Suprapubic skin (tissue), 4 donors: ENCODE results near the gene SNAPIN. TPM values are rescaled to one million over a fixed set of nuclear protein-coding genes. Genes with fewer than 3 reads are reported as not detected.
A peak's percentile ranks its signal among the peaks of the same experiment; 100 is the strongest.

Experiments used
- DNase-seq, 2 donors: peaks; one replicate each; pipeline ENCODE4 v3.0.0-alpha.2; 2019; ENCODE audit warnings: low spot score in 2 of 2
- H3K27ac ChIP-seq: fragments of 200-600 bp; sonication (generic); one replicate; pipeline ENCODE4 v1.5.1; 2019
- H3K27me3 ChIP-seq: fragments of 200-600 bp; sonication (generic); one replicate; pipeline ENCODE4 v1.5.1; 2019
- H3K36me3 ChIP-seq: fragments of 200-600 bp; sonication (generic); one replicate; pipeline ENCODE4 v1.5.1; 2019
- H3K4me1 ChIP-seq: fragments of 200-600 bp; sonication (generic); one replicate; pipeline ENCODE4 v1.5.1; 2019
- H3K4me3 ChIP-seq: fragments of 200-600 bp; sonication (generic); one replicate; pipeline ENCODE4 v1.5.1; 2019; ENCODE audit warnings: mild to moderate bottlenecking
- H3K9me3 ChIP-seq: fragments of 200-600 bp; sonication (generic); one replicate; pipeline ENCODE4 v1.5.1; 2019
- CTCF ChIP-seq, 2 donors: fragments of 200-600 bp in 1 of 2; fragments of 450-650 bp in 1 of 2; sonication (generic) in 1 of 2; IDR thresholded peaks; one replicate each; pipeline ENCODE4 v1.5.1; 2016 to 2019; ENCODE audit warnings: antibody characterized with exemption in 2 of 2, mild to moderate bottlenecking in 1 of 2, moderate library complexity in 1 of 2
- EP300 ChIP-seq: sonication (generic); formaldehyde crosslinking; IDR thresholded peaks from one replicate; pipeline ENCODE4 v1.6.1; 2017; ENCODE audit warnings: antibody characterized with exemption
- POLR2A ChIP-seq, 2 donors: fragments of 450-650 bp; IDR thresholded peaks; one replicate each; pipeline ENCODE4 v1.6.1; 2017; ENCODE audit warnings: antibody characterized with exemption in 2 of 2, mild to moderate bottlenecking in 2 of 2, moderate library complexity in 2 of 2
- POLR2AphosphoS5 ChIP-seq, 3 donors: sonication (generic); formaldehyde crosslinking; IDR thresholded peaks; one replicate each; pipeline ENCODE4 v1.6.1; 2017; ENCODE audit warnings: antibody characterized with exemption in 3 of 3
- WGBS: methylation state at CpG from one replicate; pipeline ENCODE4 v1.1.5; 2018; 5-methylcytosine and 5-hydroxymethylcytosine counted together
- total RNA-seq, 4 donors: library from RNA; depleted of rRNA; stranded (reverse); fragments of >200 nt; gene quantifications; one replicate each; pipeline ENCODE4 v1.1.0, GENCODE V29; 2016

The SNAPIN gene
- total RNA-seq, 4 donors from 2014 or later, result 33.6 to 41.1 (median 35.6) TPM

DNA sequence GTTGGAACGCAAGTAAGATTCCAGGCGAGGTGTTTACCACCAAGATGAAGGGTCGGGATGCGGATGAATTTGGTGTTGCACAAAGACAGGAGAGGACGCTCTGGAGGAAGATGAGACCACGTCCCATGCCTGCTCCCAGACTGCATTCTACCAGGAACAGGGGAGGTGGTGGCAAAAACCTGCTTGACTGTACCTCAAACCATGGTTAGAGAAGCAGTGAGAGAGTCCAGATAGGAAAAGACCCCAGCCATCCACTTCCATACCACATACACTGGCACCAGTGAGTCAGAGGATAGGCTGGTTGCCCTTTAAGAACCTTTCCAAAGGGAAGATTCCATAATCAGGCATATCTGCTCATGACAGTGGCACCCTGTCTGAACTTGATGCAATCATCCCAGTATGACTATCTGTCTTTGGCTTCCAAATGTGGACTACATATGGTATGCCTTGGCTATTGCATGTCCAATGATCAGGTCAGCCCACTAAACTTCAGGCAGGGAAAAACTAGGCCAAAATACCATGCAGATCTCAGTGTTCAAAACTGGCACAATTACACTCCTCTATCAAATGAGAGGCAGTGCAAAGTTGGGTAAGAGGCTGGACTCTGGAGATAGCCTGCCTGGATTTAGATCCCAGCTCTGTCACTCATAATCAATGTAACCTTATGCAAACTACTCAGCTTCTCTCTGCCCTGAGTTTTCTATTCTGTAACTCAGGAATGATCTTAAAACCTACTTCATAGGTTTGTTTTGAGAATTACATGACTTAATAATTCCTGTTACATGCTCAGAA, 40.6 kb downstream of the SNAPIN start:
- 71% methylated on average over 6 of the region's 6 CpGs for WGBS
- TF ChIP-seq POLR2AphosphoS5 (IDR thresholded peaks at IDR 0.05) (peak in 1 of 3 donors; percentile 87), POLR2A (IDR thresholded peaks at IDR 0.05) (no peak), CTCF (IDR thresholded peaks at IDR 0.05) (no peak), EP300 (no peak)
- H3K27ac ChIP-seq, result peak overlapping the region; percentile 88

DNA sequence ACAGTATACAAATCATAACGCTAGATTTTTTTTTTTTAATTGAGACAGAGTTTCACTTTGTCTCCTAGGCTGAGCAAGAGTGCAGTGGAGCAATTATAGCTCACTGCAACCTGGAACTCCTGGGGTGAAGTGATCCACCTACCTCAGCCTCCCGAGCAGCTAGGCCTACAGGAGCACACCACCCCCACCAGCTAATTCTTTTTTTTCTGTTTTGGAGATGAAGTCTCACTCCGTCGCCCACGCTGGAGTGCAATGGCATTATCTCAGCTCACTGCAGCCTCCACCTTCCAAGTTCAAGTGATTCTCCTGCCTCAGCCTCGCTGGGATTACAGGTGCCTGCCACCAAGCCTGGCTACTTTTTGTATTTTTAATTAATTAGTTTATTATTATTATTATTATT, 41.3 kb downstream of the SNAPIN start:
- 86% methylated on average over 6 of the region's 6 CpGs for WGBS
- H3K27ac ChIP-seq, result peak overlapping the region; percentile 5
- TF ChIP-seq POLR2A (IDR thresholded peaks at IDR 0.05) (no peak), EP300 (no peak), CTCF (IDR thresholded peaks at IDR 0.05) (no peak), POLR2AphosphoS5 (IDR thresholded peaks at IDR 0.05) (no peak)

More for the DNA sequence above, 40.6 kb downstream of the SNAPIN start:
- H3K4me3 ChIP-seq, result no peak overlapping the region
- DNase-seq, result no peak
- no peaks in the 10 kb centered on the region for H3K27me3 ChIP-seq
- no peaks in the 10 kb centered on the region for H3K36me3 ChIP-seq
- no peaks in the 10 kb centered on the region for H3K9me3 ChIP-seq
- peaks cover 28% of the 10 kb centered on the region for H3K4me1 ChIP-seq

DNA sequence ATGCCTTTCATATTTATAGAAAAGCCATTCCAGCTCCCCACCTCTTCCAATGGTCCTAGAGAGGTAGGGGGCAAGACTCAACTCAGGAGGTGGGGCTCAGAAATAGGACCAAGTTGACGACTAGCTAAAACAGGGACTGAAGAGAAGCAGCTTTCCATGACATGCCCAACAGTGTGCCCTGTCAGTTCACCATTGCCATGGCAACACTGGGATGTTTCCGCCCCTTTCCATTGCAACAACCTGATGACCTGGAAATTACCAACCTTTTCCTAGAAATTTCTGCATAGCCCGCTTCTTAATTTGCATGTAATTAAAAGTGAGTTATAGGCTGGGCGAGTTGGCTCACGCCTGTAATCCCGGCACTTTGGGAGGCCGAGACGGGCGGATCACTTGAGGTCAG, 47.0 kb downstream of the SNAPIN start:
- Histone ChIP-seq H3K9me3 (no peaks in the 10 kb centered on the region), H3K4me3 (no peak overlapping the region), H3K27me3 (no peaks in the 10 kb centered on the region), H3K36me3 (no peaks in the 10 kb centered on the region), H3K27ac (no peak overlapping the region), H3K4me1 (no peaks in the 10 kb centered on the region)
- no peak for DNase-seq
- 61% methylated on average over 9 of the region's 9 CpGs for WGBS
- TF ChIP-seq POLR2A (IDR thresholded peaks at IDR 0.05), result no peak
- no peak for TF ChIP-seq CTCF (IDR thresholded peaks at IDR 0.05)
- no peak for TF ChIP-seq POLR2AphosphoS5 (IDR thresholded peaks at IDR 0.05)
- TF ChIP-seq EP300, result no peak

More for the DNA sequence above, 41.3 kb downstream of the SNAPIN start:
- no peak for DNase-seq
- Histone ChIP-seq H3K4me3 (no peak overlapping the region), H3K9me3 (no peaks in the 10 kb centered on the region), H3K36me3 (no peaks in the 10 kb centered on the region), H3K4me1 (peaks cover 28% of the 10 kb centered on the region), H3K27me3 (no peaks in the 10 kb centered on the region)

DNA sequence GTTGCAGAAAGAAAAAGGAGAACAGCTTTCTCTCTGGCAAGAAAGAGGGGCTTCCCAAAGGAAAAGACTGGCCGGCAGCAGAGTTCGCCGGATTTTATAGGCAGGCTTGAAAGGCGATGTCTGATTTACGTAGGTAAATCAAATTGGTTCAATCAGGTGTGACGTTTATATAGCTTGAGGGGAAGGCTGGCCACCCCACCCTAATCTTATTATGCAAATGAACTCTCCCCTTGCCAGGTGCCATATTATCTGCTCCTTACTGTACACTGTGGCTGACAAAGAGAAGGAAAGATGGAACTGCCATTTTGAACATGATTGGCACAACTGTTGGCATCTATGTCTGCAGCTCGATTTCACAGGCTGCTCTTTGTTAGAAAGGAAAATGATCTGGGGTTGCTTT, 52.5 kb downstream of the SNAPIN start:
- no peaks in the 10 kb centered on the region for H3K27me3 ChIP-seq
- 32% methylated on average over 7 of the region's 7 CpGs for WGBS

More for the DNA sequence above, 52.5 kb downstream of the SNAPIN start:
- Histone ChIP-seq H3K4me1 (no peaks in the 10 kb centered on the region), H3K27ac (no peak overlapping the region), H3K9me3 (no peaks in the 10 kb centered on the region), H3K36me3 (no peaks in the 10 kb centered on the region), H3K4me3 (no peak overlapping the region)
- DNase-seq, result no peak
- no peak for TF ChIP-seq EP300
- TF ChIP-seq POLR2AphosphoS5 (IDR thresholded peaks at IDR 0.05), result no peak
- TF ChIP-seq POLR2A (IDR thresholded peaks at IDR 0.05), result no peak
- no peak for TF ChIP-seq CTCF (IDR thresholded peaks at IDR 0.05)

Other genes with a start within 250 kb of the SNAPIN start
- gene S100A7A, start 242.2 kb upstream of the SNAPIN start, total RNA-seq, result under 1 TPM in 1 of 4 donors, not detected in 3; 0.10 TPM
- gene S100A7, start 198.1 kb upstream of the SNAPIN start, total RNA-seq, result 100 to 1,000 TPM in 1 of 4 donors, 10 to 100 TPM in 2, 1 to 10 TPM in 1; 5.1 to 107 (median 20.2) TPM
- 100 to 1,000 TPM; 135 to 264 (median 241) TPM for gene S100A6, start 122.7 kb upstream of the SNAPIN start, total RNA-seq
- not detected for gene S100A5, start 117.8 kb upstream of the SNAPIN start, total RNA-seq
- gene S100A4, start 112.9 kb upstream of the SNAPIN start, total RNA-seq, result 100 to 1,000 TPM in 3 of 4 donors, 10 to 100 TPM in 1; 89.3 to 229 (median 175) TPM
- 100 to 1,000 TPM in 1 of 4 donors, 10 to 100 TPM in 2, not detected in 1; 42.6 to 342 (median 88.0) TPM for gene S100A3, start 109.4 kb upstream of the SNAPIN start, total RNA-seq
- 100 to 1,000 TPM; 127 to 519 (median 267) TPM for gene S100A2, start 92.9 kb upstream of the SNAPIN start, total RNA-seq
- gene S100A16, start 45.6 kb upstream of the SNAPIN start, total RNA-seq, result 100 to 1,000 TPM; 133 to 668 (median 414) TPM
- gene S100A14, start 42.4 kb upstream of the SNAPIN start, total RNA-seq, result 100 to 1,000 TPM; 252 to 555 (median 445) TPM
- gene S100A13, start 31.2 kb upstream of the SNAPIN start, total RNA-seq, result 10 to 100 TPM; 28.0 to 55.4 (median 43.1) TPM
- 10 to 100 TPM; 17.9 to 33.2 (median 21.1) TPM for gene S100A1, start 30.3 kb upstream of the SNAPIN start, total RNA-seq
- gene CHTOP, start 24.6 kb upstream of the SNAPIN start, total RNA-seq, result 10 to 100 TPM; 56.8 to 78.1 (median 58.2) TPM
- 100 to 1,000 TPM in 3 of 4 donors, 10 to 100 TPM in 1; 68.2 to 149 (median 127) TPM for gene ILF2, start 12.3 kb downstream of the SNAPIN start, total RNA-seq
- gene NPR1, start 20.0 kb downstream of the SNAPIN start, total RNA-seq, result 10 to 100 TPM in 1 of 4 donors, 1 to 10 TPM in 3; 4.7 to 19.2 (median 6.9) TPM
- 10 to 100 TPM; 38.3 to 75.4 (median 43.9) TPM for gene INTS3, start 69.3 kb downstream of the SNAPIN start, total RNA-seq
- 10 to 100 TPM; 18.3 to 72.3 (median 39.6) TPM for gene SLC27A3, start 116.7 kb downstream of the SNAPIN start, total RNA-seq